ENCODE measurements around the gene PRSS1. TPM values are rescaled to one million over a fixed set of nuclear protein-coding genes. Genes with fewer than 3 reads are reported as not detected.

PRSS1 gene
- total and polyA plus RNA-seq, 2 of the 8 experiments (the other 6 are each of a cell fraction or from before 2014, with no cell fraction given): 0.09 TPM; not detected in 1

DNA sequence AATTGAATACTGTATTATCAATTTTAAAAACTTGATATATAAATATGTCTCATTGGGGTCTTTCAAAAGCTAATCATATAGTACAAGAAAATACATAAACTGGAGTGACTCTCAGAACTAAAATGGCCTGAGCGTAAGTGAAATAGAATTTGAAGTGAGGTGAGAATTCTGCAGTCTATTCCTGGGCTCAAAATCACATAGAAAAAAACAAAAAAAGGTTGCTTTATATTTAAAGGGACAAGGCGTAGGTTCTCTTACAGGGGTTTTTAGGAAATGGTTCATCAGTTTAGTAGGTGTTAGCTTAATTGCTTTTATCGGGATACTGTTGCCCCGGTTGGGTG, 36.7 kb upstream of the PRSS1 start:
- Histone ChIP-seq H3K23me2 (ENCODE audit: low read depth, low read length) (no peaks in the 10 kb centered on the region), H2BK120ac (replicated peaks; ENCODE audit: low read depth, low read length) (no peak overlapping the region), H2BK20ac (ENCODE audit: low read length) (no peak overlapping the region), H3K27me3 (replicated peaks in 1 of 4; ENCODE audit: control insufficient read depth in 3 of 4, extremely low read depth in 1 of 4, insufficient read depth in 3 of 4, low read length in 3 of 4) (no peaks in the 10 kb centered on the region), H3K79me1 (ENCODE audit: low read depth, low read length) (no peaks in the 10 kb centered on the region), H3K4me1 (replicated peaks in 1 of 4; ENCODE audit: control insufficient read depth in 3 of 4, insufficient read depth in 4 of 4, low read length in 3 of 4) (peaks cover 0 to 9% (median 6%) of the 10 kb centered on the region in 4 experiments; a peak in 4 of 7 replicates), H3K23ac (ENCODE audit: insufficient read length) (no peak overlapping the region), H4K8ac (ENCODE audit: extremely low read depth, insufficient read depth, low read length) (no peak overlapping the region), H3K4me3 (ENCODE audit: extremely low read depth in 1 of 4, insufficient read depth in 2 of 4, low read depth in 3 of 4, low read length in 4 of 4) (no peak overlapping the region), H3K18ac (ENCODE audit: extremely low read depth, low read length) (no peak overlapping the region), H3K79me2 (ENCODE audit: control insufficient read depth in 1 of 2, insufficient read depth in 2 of 2, low read length in 2 of 2) (no peaks in the 10 kb centered on the region), H3K9ac (replicated peaks in 1 of 4; ENCODE audit: extremely low read depth in 1 of 4, low read depth in 3 of 4, low read length in 3 of 4) (no peak overlapping the region), H2BK15ac (ENCODE audit: low read length) (no peak overlapping the region), H2BK12ac (ENCODE audit: low read depth, low read length) (no peak overlapping the region), H3K4me2 (ENCODE audit: insufficient read depth in 1 of 2, low read depth in 2 of 2, low read length in 2 of 2) (no peak overlapping the region), H2AFZ (ENCODE audit: low read length) (no peak overlapping the region), H4K5ac (ENCODE audit: insufficient read length, low read depth, low read length) (no peak overlapping the region), H3K36me3 (ENCODE audit: control insufficient read depth in 2 of 4, insufficient read depth in 4 of 4, low read length in 3 of 4) (peaks cover 0 to 3% (median 0%) of the 10 kb centered on the region in 4 experiments; a peak in 1 of 8 replicates), H2BK5ac (ENCODE audit: low read depth, low read length) (no peak overlapping the region), H4K20me1 (replicated peaks in 1 of 2; ENCODE audit: control insufficient read depth in 1 of 2, insufficient read depth in 2 of 2, low read length in 2 of 2) (no peaks in the 10 kb centered on the region), H3K4ac (replicated peaks; ENCODE audit: insufficient read length, low read depth, low read length) (no peak overlapping the region), H3K9me3 (ENCODE audit: insufficient read depth in 2 of 2, low read depth in 1 of 2, low read length in 1 of 2) (no peaks in the 10 kb centered on the region; a peak in 2 of 4 replicates), H3K27ac (ENCODE audit: low read depth, low read length) (no peak overlapping the region), H3K56ac (replicated peaks; ENCODE audit: insufficient read length, low read depth, low read length) (no peak overlapping the region), H4K91ac (replicated peaks; ENCODE audit: insufficient read length, low read length) (no peak overlapping the region), H2AK5ac (ENCODE audit: low read depth, low read length) (no peak overlapping the region), H3K14ac (ENCODE audit: insufficient read length) (no peak overlapping the region)
- CTCF ChIA-PET (ENCODE audit: partially characterized antibody): interaction anchor here (0.6 to 8.8 kb wide), 29 partner anchors 8 to 189 kb away, joined by 3 to 84 read pairs (median 5); partner anchors contain the start of genes PRSS1 and PRSS2
- FAIRE-seq (no peak), DNase-seq (ENCODE audit: low read depth in 1 of 2, low spot score in 2 of 2) (no peak)
- POLR2A ChIA-PET (ENCODE audit: partially characterized antibody): no interaction called here
- WGBS, 2 experiments (ENCODE audit: extremely low coverage in 1 of 2, insufficient coverage in 1 of 2, insufficient read length in 1 of 2, insufficient replicate concordance in 2 of 2, low coverage in 1 of 2, low lambda C conversion rate in 2 of 2, missing lambda C conversion rate in 1 of 2): 99% methylated on average over 4 of the region's 4 CpGs; no CpG with 5 or more reads in 1 of the 2 experiments
- no peak for TF ChIP-seq EGR1 (IDR thresholded peaks at IDR 0.05; ENCODE audit: borderline replicate concordance, low read depth, low read length)
- no peak for TF ChIP-seq PHF8 (conservative IDR thresholded peaks at IDR 0.05; ENCODE audit: low read depth, low read length)
- no peak for TF ChIP-seq RFX5 (IDR thresholded peaks at IDR 0.05; ENCODE audit: borderline replicate concordance, low read depth, low read length)
- no peak for TF ChIP-seq TAF7 (optimal IDR thresholded peaks at IDR 0.05; ENCODE audit: borderline replicate concordance, low read depth, low read length)
- no peak for TF ChIP-seq SIN3A (conservative IDR thresholded peaks at IDR 0.05 in 1 of 2, IDR thresholded peaks at IDR 0.05 in 1 of 2; ENCODE audit: low read depth in 1 of 2, low read length in 2 of 2)
- TF ChIP-seq SIX5 (IDR thresholded peaks at IDR 0.05; ENCODE audit: low read depth, low read length): no peak

All from H1 (cell line).